Left hindlimb (tissue), 1 donor: ENCODE data around the gene CORO6.

Experiments
- DNase-seq: peaks from one replicate; pipeline ENCODE4 v3.0.0-alpha.2; 2018

The CORO6 gene

GRCh38 chr17:29612404-29613280 lies 10.1 kb downstream of the CORO6 start:
- DNase-seq: no peak

GRCh38 chr17:29612094-29612403 lies 10.7 kb downstream of the CORO6 start:
- no peak for DNase-seq

GRCh38 chr17:29611351-29612093 lies 11.2 kb downstream of the CORO6 start:
- DNase-seq: no peak

DNA sequence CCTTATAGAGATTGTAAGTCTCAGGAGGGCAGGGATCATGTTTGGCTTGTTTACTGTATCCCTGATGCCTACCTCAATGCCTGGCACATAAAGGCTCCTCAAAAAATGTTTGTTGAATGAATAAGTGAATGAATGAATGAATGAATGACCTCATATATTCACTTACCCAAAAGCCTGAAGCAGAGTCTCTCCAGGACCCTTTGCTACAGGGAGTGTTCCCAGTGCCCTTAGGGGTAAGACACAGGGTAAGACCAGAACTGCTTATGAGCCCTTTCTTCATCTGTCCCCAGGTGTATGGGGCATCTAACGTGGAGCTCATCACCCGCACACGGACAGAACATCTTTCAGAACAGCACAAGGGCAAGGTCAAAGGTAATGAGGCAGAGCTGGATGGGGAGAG lies 12.3 kb downstream of the CORO6 start:
- DNase-seq: no peak

- peak; percentile 23 for DNase-seq
Measured at GRCh38 chr17:29608986-29609385, 13.7 kb downstream of the CORO6 start.

DNA sequence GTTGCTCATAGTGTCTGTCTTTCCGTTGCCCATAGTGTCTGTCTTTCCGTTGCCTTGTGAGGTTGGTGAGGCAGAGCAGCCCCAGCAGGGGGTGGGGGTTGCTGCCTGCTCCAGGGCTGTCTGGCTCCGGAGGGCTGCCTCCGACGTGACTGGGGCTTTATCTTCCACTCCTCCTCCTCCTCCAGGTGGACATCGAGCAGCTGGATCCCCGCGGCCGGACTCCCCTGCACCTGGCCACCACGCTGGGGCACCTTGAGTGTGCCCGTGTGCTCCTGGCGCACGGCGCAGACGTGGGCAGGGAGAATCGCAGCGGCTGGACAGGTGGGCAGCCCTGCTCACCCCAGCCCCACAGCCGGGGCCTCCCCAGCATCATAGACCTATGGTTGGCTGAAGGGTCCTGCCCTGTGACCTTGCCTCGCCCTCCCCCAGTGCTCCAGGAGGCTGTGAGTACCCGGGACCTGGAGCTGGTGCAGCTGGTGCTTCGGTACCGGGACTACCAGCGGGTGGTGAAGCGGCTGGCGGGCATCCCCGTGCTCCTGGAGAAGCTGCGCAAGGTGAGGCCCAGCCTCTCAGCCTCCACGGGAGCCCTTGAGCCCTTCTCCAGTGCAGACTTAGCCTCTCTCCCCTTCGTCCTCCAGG lies 15.0 kb downstream of the CORO6 start:
- peak; percentile 18 for DNase-seq

GRCh38 chr17:29603109-29603674 lies 19.5 kb downstream of the CORO6 start:
- DNase-seq: peak; percentile 55

DNA sequence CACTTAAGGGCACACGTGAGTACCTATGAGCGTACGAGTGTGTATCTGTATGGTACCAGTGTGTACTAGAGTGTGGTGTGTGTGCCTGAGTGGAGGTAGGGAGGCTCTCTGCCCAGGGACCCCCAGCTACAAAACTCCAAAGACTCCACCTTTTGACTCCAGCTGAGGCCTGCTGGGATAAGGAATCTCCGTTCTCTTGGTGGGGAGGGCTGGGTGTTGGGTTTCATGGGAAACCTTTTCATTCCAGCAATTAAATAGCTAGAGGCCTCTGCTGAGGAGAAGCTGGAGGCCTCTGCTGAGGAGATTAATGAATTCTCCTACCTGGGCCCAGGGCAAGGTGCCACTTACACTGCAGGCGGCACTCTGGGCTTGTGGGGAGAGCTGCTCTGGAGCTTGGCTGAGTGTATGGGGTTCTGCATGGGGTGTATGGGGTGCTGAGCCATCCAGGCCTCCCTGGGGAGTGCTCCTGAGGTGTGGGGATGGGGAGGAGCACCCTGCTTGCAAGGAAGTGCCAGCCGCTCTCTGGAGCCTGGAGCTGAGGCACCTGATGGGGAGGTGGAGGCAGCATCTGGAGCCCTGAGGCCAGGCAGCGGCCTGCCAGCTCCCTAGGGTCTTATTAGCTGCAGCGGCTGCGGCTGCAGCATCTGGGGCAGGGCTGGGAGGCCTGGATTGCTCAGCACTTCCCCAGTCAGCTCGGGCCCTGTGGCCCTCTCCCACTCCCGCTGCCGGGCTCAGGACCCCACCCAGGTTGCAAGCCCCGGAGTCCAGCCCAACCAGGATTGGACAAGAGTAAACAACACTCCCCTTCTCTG lies 25.1 kb downstream of the CORO6 start:
- peak; percentile 42 for DNase-seq

GRCh38 chr17:29596811-29597210 lies 25.9 kb downstream of the CORO6 start:
- peak; percentile 31 for DNase-seq

DNA sequence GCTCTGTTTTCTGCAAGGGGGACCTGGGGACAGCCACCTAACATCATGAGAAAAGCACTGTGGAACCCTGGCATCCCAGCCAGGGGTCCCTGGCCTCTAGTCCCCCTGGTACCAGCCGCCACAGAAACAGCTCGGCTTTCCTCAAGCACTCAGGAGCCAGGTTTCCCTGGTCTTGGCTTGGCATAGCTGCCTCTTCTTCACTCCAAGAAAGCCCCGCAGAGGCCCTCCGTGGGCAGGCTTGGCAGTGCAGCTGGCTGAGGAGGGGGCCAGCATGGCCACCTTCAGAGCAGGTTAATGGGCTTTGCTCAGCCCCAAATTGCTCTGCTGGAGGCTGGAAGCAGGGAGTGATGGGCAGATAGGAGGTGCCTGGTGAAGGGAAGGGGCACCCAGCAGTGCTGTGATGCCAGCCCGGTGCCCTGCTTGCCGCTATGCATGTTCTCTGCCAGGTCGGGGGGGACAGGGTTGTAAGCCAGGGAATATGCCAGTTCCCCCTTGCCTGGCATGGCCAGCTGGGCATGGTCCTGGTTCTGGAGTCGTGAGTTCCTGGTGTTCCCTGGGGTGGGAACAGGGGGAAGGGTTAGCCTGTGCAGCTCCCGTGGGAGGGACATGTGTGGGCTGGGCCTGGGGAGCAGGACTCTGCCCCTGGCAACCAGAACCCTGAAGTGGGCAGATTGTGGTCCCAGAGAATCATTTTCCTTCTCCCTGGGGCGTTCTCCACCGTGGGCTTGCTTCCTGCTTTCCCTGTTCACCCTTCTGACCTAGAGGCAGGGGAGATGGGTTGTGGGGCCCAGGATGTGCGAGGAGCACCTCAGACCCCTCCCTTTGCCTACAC lies 26.6 kb downstream of the CORO6 start:
- peak; percentile 22 for DNase-seq

- peak; percentile 29 for DNase-seq
Measured at GRCh38 chr17:29595107-29595942, 27.4 kb downstream of the CORO6 start.

- peak; percentile 27 for DNase-seq
Measured at GRCh38 chr17:29594519-29595090, 28.1 kb downstream of the CORO6 start.

DNA sequence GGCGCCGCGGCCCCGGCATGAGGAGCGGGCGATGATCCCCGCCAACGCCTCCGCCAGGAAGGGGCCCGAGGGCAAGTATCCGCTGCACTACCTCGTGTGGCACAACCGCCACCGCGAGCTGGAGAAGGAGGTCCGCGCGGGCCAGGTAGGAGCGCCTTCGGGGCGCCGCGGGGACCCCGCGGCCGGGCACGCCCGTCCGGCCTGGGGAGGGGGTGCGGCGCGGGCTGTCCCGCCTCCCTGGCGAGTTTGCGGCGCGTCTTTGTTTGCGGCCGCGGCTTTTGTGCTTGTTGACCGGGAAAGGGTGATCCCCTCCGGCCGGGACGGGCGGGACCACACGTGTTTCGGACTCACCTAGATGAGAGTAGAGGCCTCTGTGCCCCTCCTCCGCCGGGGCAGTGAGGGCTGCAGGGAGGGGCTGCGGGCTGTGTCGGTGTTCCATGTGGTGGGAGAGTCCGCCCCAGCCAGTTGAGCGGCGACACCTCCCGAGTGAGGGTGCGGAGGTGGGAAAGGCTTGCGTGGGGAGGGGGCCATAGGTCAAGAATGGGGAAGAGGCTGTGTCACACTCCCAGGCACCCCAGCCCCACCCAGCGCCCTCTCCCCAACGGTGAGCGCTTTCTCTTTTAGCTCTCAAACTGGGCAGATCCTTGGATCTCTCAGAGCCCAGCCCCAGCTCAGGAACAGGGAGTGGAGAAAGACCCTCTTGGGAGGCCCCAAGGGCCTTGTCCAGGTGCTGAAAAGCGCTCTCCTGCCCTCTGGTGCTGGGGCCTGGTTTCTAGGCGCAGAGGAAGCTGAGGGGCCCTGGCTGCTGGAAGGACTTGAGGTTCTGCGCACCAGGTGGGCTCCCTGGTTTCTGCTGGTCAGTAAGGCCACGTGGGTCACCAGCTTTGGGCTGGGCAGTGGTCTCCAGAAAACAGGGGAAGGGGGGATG lies 28.9 kb downstream of the CORO6 start:
- DNase-seq: peak; percentile 41

DNA sequence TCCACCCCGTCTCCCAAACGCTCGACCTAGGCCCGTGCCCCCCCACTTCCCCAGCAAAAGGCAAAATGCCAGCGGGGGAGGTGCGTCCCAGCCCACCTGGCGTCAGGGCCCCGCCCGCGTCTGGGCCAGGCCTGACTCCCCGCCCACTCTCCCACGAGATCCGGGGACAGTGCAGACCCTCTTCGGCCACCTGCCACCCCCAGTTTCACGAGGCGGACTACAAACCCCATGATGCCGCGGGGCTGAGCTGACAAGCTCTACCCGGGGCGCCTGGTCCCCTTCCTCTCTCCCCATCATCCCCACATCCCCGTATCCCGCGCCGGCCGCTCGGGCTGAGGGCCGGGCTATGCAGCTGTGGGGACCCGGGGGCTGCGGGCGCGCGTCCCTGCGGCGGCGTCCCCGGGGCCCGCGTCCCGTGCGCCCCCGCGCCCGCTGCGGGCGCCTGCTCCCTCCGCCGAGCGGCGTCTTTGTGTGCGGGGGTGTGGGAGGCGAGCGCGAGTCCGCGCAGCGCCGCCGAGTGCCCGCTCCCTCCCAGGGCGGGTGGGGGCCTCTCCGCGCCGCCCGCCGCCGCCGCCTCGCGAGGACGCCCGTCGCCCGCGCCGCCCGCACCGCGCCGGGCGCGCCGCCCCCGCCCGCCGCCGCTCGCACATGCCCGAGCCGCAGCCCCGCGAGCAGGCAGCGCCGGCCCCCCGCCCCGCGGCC lies 29.7 kb downstream of the CORO6 start, which contains the start of gene ANKRD13B:
Gene ANKRD13B, plus strand, starts transcription at position 283 of the 702 bp plus-strand sequence. CDS start 490 bp downstream, outside the sequence.
- peak; percentile 70 for DNase-seq

- DNase-seq: peak; percentile 93
Measured at GRCh38 chr17:29591737-29592608, 30.7 kb downstream of the CORO6 start.

- peak; percentile 80 for DNase-seq
Measured at GRCh38 chr17:29591146-29591736, 31.5 kb downstream of the CORO6 start.
